RKO (cell line): ENCODE measurements around the gene KIF26B.

Source experiments
- DNase-seq: peaks from one replicate; pipeline ENCODE4 v3.0.0-alpha.2; 2016; ENCODE audit warnings: low spot score

KIF26B gene

DNA sequence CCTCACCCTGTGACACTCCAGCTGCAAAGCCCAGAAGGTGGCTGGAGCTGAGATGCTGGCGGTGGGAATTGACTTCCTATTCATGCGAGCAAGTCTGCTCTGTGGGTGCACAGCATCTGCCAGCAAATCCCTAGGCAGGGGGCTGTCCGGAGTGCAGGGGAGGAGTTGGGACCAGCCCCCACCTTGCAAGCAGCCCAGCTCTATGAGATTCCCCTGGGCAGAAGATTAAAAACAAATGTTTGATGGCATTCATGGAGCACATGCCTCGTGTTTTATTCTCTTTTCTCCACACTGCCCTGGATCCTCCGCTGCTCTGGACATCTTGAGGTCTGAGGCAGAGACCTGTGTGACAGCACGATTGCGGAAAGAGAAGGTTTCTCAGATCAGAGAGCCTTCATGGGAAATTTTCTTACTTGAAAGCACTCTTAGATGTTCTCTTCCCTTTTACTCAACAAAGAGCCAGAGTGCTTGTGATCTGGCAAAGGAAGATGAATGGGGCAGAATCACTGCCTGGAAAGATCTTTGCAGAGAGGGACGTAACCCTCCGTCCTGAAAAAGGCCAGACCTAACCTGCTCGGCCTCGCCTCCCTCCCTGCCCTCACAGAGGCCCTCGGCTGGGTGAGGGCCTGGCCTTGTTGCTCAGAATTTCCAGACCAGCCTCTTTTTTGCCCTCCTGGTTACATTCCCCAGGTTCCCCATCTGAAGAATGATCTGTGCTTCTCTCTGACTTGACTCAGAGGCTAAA, 597.1 kb downstream of the KIF26B start:
- no peak for DNase-seq

DNA sequence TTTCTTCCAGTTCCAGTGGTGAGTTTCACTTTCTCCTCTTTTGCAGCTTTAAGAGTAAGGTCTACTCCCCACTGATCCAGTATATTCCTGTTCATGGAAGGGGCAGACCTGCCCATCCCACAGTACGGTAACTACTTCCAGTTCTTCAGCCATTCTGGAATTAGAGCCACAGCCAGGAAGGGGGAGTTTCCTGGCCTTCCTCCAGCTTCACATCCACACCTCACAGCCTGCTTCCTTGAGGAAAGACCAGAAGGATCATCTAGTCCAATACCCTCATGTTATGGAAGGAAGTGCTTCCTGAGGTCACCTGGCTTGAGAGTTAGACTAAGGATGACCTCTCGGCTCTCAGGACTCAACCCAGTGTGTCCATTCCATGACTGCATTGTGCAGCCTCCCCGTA, 597.8 kb downstream of the KIF26B start:
- DNase-seq, result no peak

DNA sequence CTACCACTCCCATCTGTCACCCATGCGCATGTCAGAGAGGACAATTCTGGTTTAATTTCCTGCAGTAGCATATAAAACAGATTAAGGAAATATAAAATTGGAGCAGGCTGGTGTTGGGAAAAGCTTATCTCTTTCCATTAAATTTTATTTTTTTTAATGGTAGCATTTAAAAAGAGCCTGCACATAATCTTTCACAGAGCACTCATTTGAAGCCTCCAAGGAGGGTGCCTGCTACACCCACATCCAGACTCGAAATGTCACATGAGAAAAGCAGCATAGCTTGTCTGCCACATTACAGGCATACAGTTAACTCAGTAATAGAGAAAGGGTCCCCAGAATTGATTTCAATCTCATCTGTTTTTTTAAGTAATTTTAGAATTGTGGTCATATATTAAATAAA, 599.0 kb downstream of the KIF26B start:
- no peak for DNase-seq

DNA sequence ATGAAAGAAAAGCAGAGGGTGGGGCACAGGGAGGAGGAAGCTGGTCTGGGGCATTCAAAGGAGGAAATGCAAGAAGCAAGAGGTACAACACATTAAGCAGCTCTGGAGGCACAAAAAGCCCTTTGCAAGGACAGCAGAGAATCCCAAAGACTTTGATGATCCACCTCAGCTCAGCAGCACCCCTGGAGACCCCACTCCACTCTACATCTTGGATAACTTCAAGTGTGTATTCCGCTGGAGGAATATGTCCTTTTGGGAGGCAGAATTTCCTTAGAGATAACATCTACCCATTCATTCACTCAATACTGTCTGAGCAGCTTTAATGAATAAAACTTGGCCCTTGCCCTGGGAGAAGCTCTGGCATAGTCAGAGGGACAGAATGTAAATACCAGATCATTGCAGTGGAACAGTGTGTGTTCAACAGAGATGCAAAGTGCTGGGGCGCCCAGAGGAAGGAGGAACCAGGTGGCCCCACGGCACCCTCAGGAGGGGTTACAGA, 599.7 kb downstream of the KIF26B start:
- DNase-seq, result no peak
